GM23248 (cell line): Measurements from ENCODE around the gene GJD4.

ENCODE experiments used
- EZH2 ChIP-seq: fragments of 200-600 bp; sonication (generic); IDR thresholded peaks from 2 replicates; pipeline ENCODE4 v1.6.1; 2018; ENCODE audit warnings: antibody characterized with exemption, mild to moderate bottlenecking; ENCODE audit not compliant: insufficient read depth, poor library complexity, severe bottlenecking
- EZH2phosphoT487 ChIP-seq: fragments of 200-600 bp; sonication (generic); IDR thresholded peaks from 2 replicates; pipeline ENCODE4 v1.6.1; 2018; ENCODE audit warnings: antibody characterized with exemption, moderate library complexity, mild to moderate bottlenecking, low read depth; ENCODE audit not compliant: insufficient read depth

DNA sequence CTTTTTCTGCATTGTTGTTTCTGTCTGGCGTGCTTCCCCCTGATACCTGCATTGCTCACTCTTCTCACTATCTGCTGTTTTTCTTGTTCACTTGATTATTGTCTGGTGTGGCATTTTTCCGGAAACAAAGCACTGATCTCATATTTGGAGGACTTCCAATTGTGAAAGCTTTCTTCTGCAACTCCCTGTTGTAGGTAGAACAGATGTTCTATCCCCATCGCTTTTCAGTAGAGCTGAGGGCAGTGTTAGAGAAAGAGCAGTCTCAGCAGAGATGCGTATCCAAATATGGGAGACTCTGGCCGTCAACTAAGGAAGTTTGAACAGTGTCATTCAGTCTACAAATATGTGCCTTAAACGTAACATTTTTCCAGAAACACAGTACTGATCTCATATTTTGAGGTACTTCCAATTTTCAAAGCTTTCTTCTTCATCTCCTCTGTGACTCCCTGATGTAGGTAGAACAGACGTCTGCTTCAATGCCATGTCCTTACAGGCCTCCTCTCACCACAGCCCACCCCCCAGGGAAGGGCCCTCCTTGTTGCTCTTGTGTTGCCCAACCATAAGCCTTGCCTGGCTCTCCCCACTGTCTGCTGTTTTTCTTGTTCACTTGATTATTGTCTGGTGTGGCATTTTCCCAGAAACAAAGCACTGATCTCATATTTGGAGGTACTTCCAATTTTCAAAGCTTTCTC is 27.1 kb upstream of the GJD4 start:
- TF ChIP-seq EZH2: no peak
- no peak for TF ChIP-seq EZH2phosphoT487
